Measurements from ENCODE around the gene ACKR4.
A peak's percentile ranks its signal among the peaks of the same experiment; 100 is the strongest.

ACKR4 gene

DNA sequence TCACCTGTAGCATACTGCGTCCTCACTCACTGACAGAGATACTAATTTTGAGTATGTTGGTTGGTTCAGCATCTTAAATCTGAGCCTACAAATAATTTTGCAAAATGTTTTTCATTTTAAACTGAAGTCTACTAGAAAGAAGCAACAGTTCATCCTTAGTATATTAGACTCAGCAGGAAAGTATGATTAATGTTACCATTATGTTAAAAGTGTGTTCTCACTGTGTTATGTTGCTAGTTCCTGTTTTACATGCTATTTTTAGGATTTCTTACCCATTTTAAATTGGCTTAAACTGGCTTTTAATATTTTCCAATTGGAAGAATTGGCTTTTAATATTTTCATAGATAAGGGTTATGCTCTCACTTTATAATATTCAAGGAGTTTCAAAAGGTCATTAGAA is 25.7 kb downstream of the ACKR4 start:
- WGBS (ENCODE audit: insufficient coverage), result no CpG with 5 or more reads among the region's 1 CpG
- H3K4me3 ChIP-seq (ENCODE audit: control insufficient read depth in 1 of 7, extremely low read depth in 1 of 7, insufficient read depth in 4 of 7, low read depth in 2 of 7, low read length in 6 of 7), result no peak overlapping the region
- peaks cover 2 to 33% (median 19%) of the 10 kb centered on the region in 4 experiments for H3K36me3 ChIP-seq (ENCODE audit: control insufficient read depth in 4 of 4, insufficient read depth in 4 of 4, low read length in 3 of 4)
- CTCF ChIA-PET, result interaction anchor here (1.3 kb wide), 1 partner anchor 18 kb away, joined by 4 read pairs; no protein-coding TSS in a partner anchor
- peaks cover 8 to 19% (median 9%) of the 10 kb centered on the region in 4 experiments for H3K4me1 ChIP-seq (ENCODE audit: control extremely low read depth in 1 of 4, control insufficient read depth in 4 of 4, insufficient read depth in 4 of 4, low read length in 3 of 4)
- H3K9me3 ChIP-seq (ENCODE audit: control extremely low read depth in 1 of 5, control insufficient read depth in 4 of 5, insufficient read depth in 2 of 5, low read depth in 1 of 5, low read length in 4 of 5), result peaks cover 0 to 6% (median 0%) of the 10 kb centered on the region in 5 experiments
- POLR2A ChIA-PET, result no interaction called here
- peak in 2 of 3 donors; percentile 31 to 54 for DNase-seq
- no peak overlapping the region for H3K27ac ChIP-seq (ENCODE audit: insufficient read depth in 1 of 2, low read depth in 1 of 2, low read length in 2 of 2, poor library complexity in 1 of 2, severe bottlenecking in 2 of 2)
- H3K27me3 ChIP-seq (replicated peaks in 2 of 5; ENCODE audit: control insufficient read depth in 4 of 5, insufficient read depth in 5 of 5, low read length in 4 of 5), result no peaks in the 10 kb centered on the region

DNA sequence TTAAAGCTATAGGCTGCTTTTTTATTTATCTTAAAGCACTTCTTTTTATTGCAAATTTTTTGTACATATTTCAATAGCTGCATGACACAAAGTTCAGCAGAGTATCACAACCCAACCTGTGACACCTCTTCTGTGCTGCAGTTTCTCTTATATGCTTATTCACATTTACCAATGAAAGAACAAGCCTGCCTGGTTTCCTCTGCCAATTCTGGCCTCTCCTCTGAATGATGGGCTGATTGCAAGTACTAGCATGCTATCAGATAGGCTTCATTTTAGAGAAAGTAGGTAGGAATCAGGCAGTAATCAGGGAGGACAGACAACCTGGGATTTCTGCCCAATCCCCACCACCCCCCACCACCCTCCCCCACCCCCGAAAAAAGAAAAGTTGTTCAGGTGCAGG is 26.6 kb downstream of the ACKR4 start:
- Histone ChIP-seq H3K36me3 (ENCODE audit: control insufficient read depth in 4 of 4, insufficient read depth in 4 of 4, low read length in 3 of 4) (peaks cover 2 to 35% (median 19%) of the 10 kb centered on the region in 4 experiments), H3K9me3 (ENCODE audit: control extremely low read depth in 1 of 5, control insufficient read depth in 4 of 5, insufficient read depth in 2 of 5, low read depth in 1 of 5, low read length in 4 of 5) (peaks cover 0 to 6% (median 0%) of the 10 kb centered on the region in 5 experiments), H3K27ac (ENCODE audit: insufficient read depth in 1 of 2, low read depth in 1 of 2, low read length in 2 of 2, poor library complexity in 1 of 2, severe bottlenecking in 2 of 2) (no peak overlapping the region), H3K4me1 (ENCODE audit: control extremely low read depth in 1 of 4, control insufficient read depth in 4 of 4, insufficient read depth in 4 of 4, low read length in 3 of 4) (peaks cover 8 to 19% (median 9%) of the 10 kb centered on the region in 4 experiments), H3K4me3 (ENCODE audit: control insufficient read depth in 1 of 7, extremely low read depth in 1 of 7, insufficient read depth in 4 of 7, low read depth in 2 of 7, low read length in 6 of 7) (no peak overlapping the region), H3K27me3 (replicated peaks in 2 of 5; ENCODE audit: control insufficient read depth in 4 of 5, insufficient read depth in 5 of 5, low read length in 4 of 5) (no peaks in the 10 kb centered on the region)
- DNase-seq, result no peak
- ChIA-PET CTCF (interaction anchor here (0.7 to 1.3 kb wide), 2 partner anchors 18 to 1119 kb away, joined by 3 to 4 read pairs; no protein-coding TSS in a partner anchor), POLR2A (no interaction called here)
- WGBS (ENCODE audit: insufficient coverage), result no CpG with 5 or more reads among the region's 1 CpG

DNA sequence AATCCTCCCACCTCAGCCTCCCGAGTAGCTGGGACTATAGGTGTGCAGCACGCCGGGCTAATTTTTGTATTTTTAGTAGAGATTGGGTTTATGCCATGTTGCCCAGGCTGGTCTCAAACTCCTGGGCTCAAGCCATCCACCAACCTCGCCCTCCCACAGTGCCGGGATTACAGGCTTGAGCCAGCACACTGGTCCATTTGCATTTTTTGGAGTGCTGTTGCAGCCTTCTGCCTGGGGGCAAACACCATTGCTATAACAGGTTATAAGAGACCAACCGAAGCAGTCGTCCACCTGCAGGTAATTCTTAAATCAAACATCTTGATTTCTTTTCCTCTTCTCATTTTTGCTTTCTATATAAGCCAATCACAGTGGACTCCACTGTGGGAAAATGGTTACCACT is 27.7 kb downstream of the ACKR4 start:
- ChIA-PET CTCF (no interaction called here), POLR2A (no interaction called here)
- DNase-seq, result no peak
- peaks cover 2 to 34% (median 18%) of the 10 kb centered on the region in 4 experiments for H3K36me3 ChIP-seq (ENCODE audit: control insufficient read depth in 4 of 4, insufficient read depth in 4 of 4, low read length in 3 of 4)
- no peak overlapping the region for H3K27ac ChIP-seq (ENCODE audit: insufficient read depth in 1 of 2, low read depth in 1 of 2, low read length in 2 of 2, poor library complexity in 1 of 2, severe bottlenecking in 2 of 2)
- peaks cover 0 to 6% (median 0%) of the 10 kb centered on the region in 5 experiments for H3K9me3 ChIP-seq (ENCODE audit: control extremely low read depth in 1 of 5, control insufficient read depth in 4 of 5, insufficient read depth in 2 of 5, low read depth in 1 of 5, low read length in 4 of 5)
- no peaks in the 10 kb centered on the region for H3K27me3 ChIP-seq (replicated peaks in 2 of 5; ENCODE audit: control insufficient read depth in 4 of 5, insufficient read depth in 5 of 5, low read length in 4 of 5)
- H3K4me3 ChIP-seq (ENCODE audit: control insufficient read depth in 1 of 7, extremely low read depth in 1 of 7, insufficient read depth in 4 of 7, low read depth in 2 of 7, low read length in 6 of 7), result no peak overlapping the region
- WGBS (ENCODE audit: insufficient coverage), result 97% methylated on average over 6 of the region's 7 CpGs
- peaks cover 8 to 19% (median 9%) of the 10 kb centered on the region in 4 experiments for H3K4me1 ChIP-seq (ENCODE audit: control extremely low read depth in 1 of 4, control insufficient read depth in 4 of 4, insufficient read depth in 4 of 4, low read length in 3 of 4)

DNA sequence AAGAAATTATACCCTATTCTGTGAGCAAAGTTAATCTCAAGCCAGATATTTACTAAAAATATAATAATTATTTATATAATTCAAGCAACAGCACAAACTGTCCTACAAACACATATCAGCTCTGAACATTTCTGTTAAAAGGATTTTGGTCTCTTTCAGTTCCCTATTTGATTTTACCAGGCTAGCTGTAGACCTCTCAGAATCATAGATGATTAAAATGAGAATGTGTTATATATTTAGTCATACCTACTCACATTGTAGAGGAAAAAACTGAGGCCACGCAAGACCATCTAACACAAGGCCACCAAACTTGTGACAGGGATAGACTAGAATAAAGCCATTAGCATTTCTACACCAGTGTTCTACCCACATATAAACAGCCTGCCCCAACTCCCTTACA is 28.5 kb downstream of the ACKR4 start:
- ChIA-PET CTCF (interaction anchor here (1.9 kb wide), 1 partner anchor 16 kb away, joined by 6 read pairs; no protein-coding TSS in a partner anchor), POLR2A (no interaction called here)
- Histone ChIP-seq H3K4me1 (ENCODE audit: control extremely low read depth in 1 of 4, control insufficient read depth in 4 of 4, insufficient read depth in 4 of 4, low read length in 3 of 4) (peaks cover 8 to 19% (median 9%) of the 10 kb centered on the region in 4 experiments), H3K9me3 (ENCODE audit: control extremely low read depth in 1 of 5, control insufficient read depth in 4 of 5, insufficient read depth in 2 of 5, low read depth in 1 of 5, low read length in 4 of 5) (peaks cover 0 to 5% (median 0%) of the 10 kb centered on the region in 5 experiments), H3K4me3 (ENCODE audit: control insufficient read depth in 1 of 7, extremely low read depth in 1 of 7, insufficient read depth in 4 of 7, low read depth in 2 of 7, low read length in 6 of 7) (no peak overlapping the region), H3K27me3 (replicated peaks in 2 of 5; ENCODE audit: control insufficient read depth in 4 of 5, insufficient read depth in 5 of 5, low read length in 4 of 5) (no peaks in the 10 kb centered on the region), H3K36me3 (ENCODE audit: control insufficient read depth in 4 of 4, insufficient read depth in 4 of 4, low read length in 3 of 4) (peaks cover 2 to 27% (median 15%) of the 10 kb centered on the region in 4 experiments), H3K27ac (ENCODE audit: insufficient read depth in 1 of 2, low read depth in 1 of 2, low read length in 2 of 2, poor library complexity in 1 of 2, severe bottlenecking in 2 of 2) (no peak overlapping the region)
- WGBS (ENCODE audit: insufficient coverage), result no CpG with 5 or more reads among the region's 1 CpG
- no peak for DNase-seq

DNA sequence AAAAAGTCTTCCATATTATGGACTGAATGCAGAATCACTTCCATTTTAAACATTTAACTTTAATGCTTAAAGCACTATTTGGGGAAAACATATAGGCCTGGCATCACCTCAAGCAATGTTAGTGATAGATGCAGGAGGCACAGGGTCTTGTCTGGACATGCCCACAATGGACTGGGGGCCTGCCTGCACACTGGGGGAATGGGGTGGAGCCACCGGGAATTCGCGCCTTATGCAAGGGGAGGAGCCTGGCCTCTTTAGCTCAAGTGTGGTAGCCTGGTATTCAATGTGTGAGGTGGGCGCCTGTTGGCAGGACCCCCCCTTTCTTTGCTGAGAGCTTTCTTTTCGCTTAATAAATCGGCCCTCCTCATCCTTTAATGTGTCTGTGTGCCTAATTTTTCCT is 29.9 kb downstream of the ACKR4 start:
- CTCF ChIA-PET, result interaction anchor here (0.9 to 1.9 kb wide), 2 partner anchors 15 to 163 kb away, joined by 3 to 6 read pairs; no protein-coding TSS in a partner anchor
- Histone ChIP-seq H3K27ac (ENCODE audit: insufficient read depth in 1 of 2, low read depth in 1 of 2, low read length in 2 of 2, poor library complexity in 1 of 2, severe bottlenecking in 2 of 2) (no peak overlapping the region), H3K9me3 (ENCODE audit: control extremely low read depth in 1 of 5, control insufficient read depth in 4 of 5, insufficient read depth in 2 of 5, low read depth in 1 of 5, low read length in 4 of 5) (no peaks in the 10 kb centered on the region), H3K27me3 (replicated peaks in 2 of 5; ENCODE audit: control insufficient read depth in 4 of 5, insufficient read depth in 5 of 5, low read length in 4 of 5) (no peaks in the 10 kb centered on the region), H3K4me3 (ENCODE audit: control insufficient read depth in 1 of 7, extremely low read depth in 1 of 7, insufficient read depth in 4 of 7, low read depth in 2 of 7, low read length in 6 of 7) (no peak overlapping the region), H3K36me3 (ENCODE audit: control insufficient read depth in 4 of 4, insufficient read depth in 4 of 4, low read length in 3 of 4) (peaks cover 2 to 24% (median 15%) of the 10 kb centered on the region in 4 experiments), H3K4me1 (ENCODE audit: control extremely low read depth in 1 of 4, control insufficient read depth in 4 of 4, insufficient read depth in 4 of 4, low read length in 3 of 4) (peaks cover 4 to 14% (median 7%) of the 10 kb centered on the region in 4 experiments)
- POLR2A ChIA-PET, result no interaction called here
- WGBS (ENCODE audit: insufficient coverage), result 100% methylated on average over 2 of the region's 6 CpGs
- DNase-seq, result no peak

- DNase-seq, result no peak
- Histone ChIP-seq H3K27ac (ENCODE audit: insufficient read depth in 1 of 2, low read depth in 1 of 2, low read length in 2 of 2, poor library complexity in 1 of 2, severe bottlenecking in 2 of 2) (no peak overlapping the region), H3K36me3 (ENCODE audit: control insufficient read depth in 4 of 4, insufficient read depth in 4 of 4, low read length in 3 of 4) (peaks cover 2 to 24% (median 15%) of the 10 kb centered on the region in 4 experiments), H3K27me3 (replicated peaks in 2 of 5; ENCODE audit: control insufficient read depth in 4 of 5, insufficient read depth in 5 of 5, low read length in 4 of 5) (no peaks in the 10 kb centered on the region), H3K4me1 (ENCODE audit: control extremely low read depth in 1 of 4, control insufficient read depth in 4 of 4, insufficient read depth in 4 of 4, low read length in 3 of 4) (peaks cover 0 to 2% (median 0%) of the 10 kb centered on the region in 4 experiments), H3K4me3 (ENCODE audit: control insufficient read depth in 1 of 7, extremely low read depth in 1 of 7, insufficient read depth in 4 of 7, low read depth in 2 of 7, low read length in 6 of 7) (no peak overlapping the region), H3K9me3 (ENCODE audit: control extremely low read depth in 1 of 5, control insufficient read depth in 4 of 5, insufficient read depth in 2 of 5, low read depth in 1 of 5, low read length in 4 of 5) (no peaks in the 10 kb centered on the region)
- POLR2A ChIA-PET, result no interaction called here
- CTCF ChIA-PET, result no interaction called here
- WGBS (ENCODE audit: insufficient coverage), result 100% methylated on average over 2 of the region's 2 CpGs
Observed at GRCh38 chr3:132628157-132628556, 31.1 kb downstream of the ACKR4 start.

GRCh38 chr3:132629928-132630327 is 32.9 kb downstream of the ACKR4 start:
- Histone ChIP-seq H3K4me3 (ENCODE audit: control insufficient read depth in 1 of 7, extremely low read depth in 1 of 7, insufficient read depth in 4 of 7, low read depth in 2 of 7, low read length in 6 of 7) (no peak overlapping the region), H3K27ac (ENCODE audit: insufficient read depth in 1 of 2, low read depth in 1 of 2, low read length in 2 of 2, poor library complexity in 1 of 2, severe bottlenecking in 2 of 2) (no peak overlapping the region)
- CTCF ChIA-PET, result no interaction called here

More at GRCh38 chr3:132629928-132630327, 32.9 kb downstream of the ACKR4 start:
- peaks cover 2 to 24% (median 15%) of the 10 kb centered on the region in 4 experiments for H3K36me3 ChIP-seq (ENCODE audit: control insufficient read depth in 4 of 4, insufficient read depth in 4 of 4, low read length in 3 of 4)
- WGBS (ENCODE audit: insufficient coverage), result no CpG with 5 or more reads among the region's 1 CpG
- POLR2A ChIA-PET, result no interaction called here
- H3K4me1 ChIP-seq (ENCODE audit: control extremely low read depth in 1 of 4, control insufficient read depth in 4 of 4, insufficient read depth in 4 of 4, low read length in 3 of 4), result no peaks in the 10 kb centered on the region
- H3K27me3 ChIP-seq (replicated peaks in 2 of 5; ENCODE audit: control insufficient read depth in 4 of 5, insufficient read depth in 5 of 5, low read length in 4 of 5), result no peaks in the 10 kb centered on the region
- no peaks in the 10 kb centered on the region for H3K9me3 ChIP-seq (ENCODE audit: control extremely low read depth in 1 of 5, control insufficient read depth in 4 of 5, insufficient read depth in 2 of 5, low read depth in 1 of 5, low read length in 4 of 5)
- DNase-seq, result no peak

Measured in common myeloid progenitor, CD34-positive (primary cell).